ENCODE results near the gene DNASE2. TPM values are rescaled to one million over a fixed set of nuclear protein-coding genes. Genes with fewer than 3 reads are reported as not detected.

The DNASE2 gene
- total RNA-seq, 4 donors from 2014 or later: 20.6 to 38.3 (median 31.1) TPM

DNA sequence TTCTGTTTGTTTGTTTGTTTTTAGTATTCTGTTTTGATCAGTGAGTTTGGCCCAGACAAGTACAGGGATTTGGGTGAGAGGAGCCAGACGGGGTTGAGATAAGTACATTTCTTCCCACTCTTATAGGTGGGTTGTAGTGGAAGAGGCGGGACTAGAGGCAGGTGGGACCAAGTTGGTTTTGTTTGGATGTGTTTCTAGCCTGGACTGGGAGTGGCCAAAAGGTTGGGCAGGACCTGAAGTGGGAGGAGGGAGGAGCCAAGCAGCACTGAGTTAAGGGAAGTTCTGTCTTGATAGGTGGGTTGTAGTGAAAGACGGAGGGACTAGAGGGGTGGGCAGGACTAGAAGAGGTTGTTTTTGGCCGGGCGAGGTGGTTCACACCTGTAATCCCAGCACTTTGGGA lies 9.0 kb downstream of the DNASE2 start:
- H3K4me1 ChIP-seq: peaks cover 5% of the 10 kb centered on the region
- H3K27me3 ChIP-seq: no peaks in the 10 kb centered on the region
- no peak overlapping the region for H3K27ac ChIP-seq
- WGBS: 73% methylated on average over 5 of the region's 5 CpGs
- DNase-seq (ENCODE audit: low spot score in 2 of 2): no peak
- no peak for TF ChIP-seq POLR2AphosphoS5 (IDR thresholded peaks at IDR 0.05)
- TF ChIP-seq, protein P1, sequence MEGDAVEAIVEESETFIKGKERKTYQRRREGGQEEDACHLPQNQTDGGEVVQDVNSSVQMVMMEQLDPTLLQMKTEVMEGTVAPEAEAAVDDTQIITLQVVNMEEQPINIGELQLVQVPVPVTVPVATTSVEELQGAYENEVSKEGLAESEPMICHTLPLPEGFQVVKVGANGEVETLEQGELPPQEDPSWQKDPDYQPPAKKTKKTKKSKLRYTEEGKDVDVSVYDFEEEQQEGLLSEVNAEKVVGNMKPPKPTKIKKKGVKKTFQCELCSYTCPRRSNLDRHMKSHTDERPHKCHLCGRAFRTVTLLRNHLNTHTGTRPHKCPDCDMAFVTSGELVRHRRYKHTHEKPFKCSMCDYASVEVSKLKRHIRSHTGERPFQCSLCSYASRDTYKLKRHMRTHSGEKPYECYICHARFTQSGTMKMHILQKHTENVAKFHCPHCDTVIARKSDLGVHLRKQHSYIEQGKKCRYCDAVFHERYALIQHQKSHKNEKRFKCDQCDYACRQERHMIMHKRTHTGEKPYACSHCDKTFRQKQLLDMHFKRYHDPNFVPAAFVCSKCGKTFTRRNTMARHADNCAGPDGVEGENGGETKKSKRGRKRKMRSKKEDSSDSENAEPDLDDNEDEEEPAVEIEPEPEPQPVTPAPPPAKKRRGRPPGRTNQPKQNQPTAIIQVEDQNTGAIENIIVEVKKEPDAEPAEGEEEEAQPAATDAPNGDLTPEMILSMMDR (IDR thresholded peaks at IDR 0.05): no peak
- TF ChIP-seq POLR2A (IDR thresholded peaks at IDR 0.05): no peak
- no peak overlapping the region for H3K4me3 ChIP-seq
- no peaks in the 10 kb centered on the region for H3K9me3 ChIP-seq
- peaks cover 21% of the 10 kb centered on the region for H3K36me3 ChIP-seq

DNA sequence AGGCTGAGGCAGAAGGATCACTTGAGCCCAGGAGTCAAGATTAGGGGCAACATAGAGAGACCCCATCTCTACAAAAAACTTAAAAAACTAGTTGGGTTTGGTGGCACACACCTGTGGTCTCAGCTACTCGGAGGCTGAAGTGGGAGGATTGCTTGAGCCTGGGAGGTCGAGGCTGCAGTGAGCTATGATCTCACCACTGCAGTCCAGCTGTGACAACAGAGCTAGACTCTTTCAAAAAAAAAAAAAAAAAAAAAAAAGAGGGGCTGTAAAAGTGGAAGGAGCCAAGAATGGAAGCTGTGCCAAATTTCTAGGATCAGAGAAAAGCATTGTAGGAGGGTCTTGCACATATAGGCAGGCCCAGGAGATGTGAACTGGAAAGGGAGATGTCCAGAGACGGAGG lies 9.6 kb downstream of the DNASE2 start:
- Histone ChIP-seq H3K27me3 (no peaks in the 10 kb centered on the region), H3K4me3 (no peak overlapping the region), H3K9me3 (no peaks in the 10 kb centered on the region), H3K27ac (no peak overlapping the region), H3K4me1 (peaks cover 10% of the 10 kb centered on the region), H3K36me3 (peaks cover 16% of the 10 kb centered on the region)
- WGBS: 82% methylated on average over 3 of the region's 3 CpGs
- no peak for DNase-seq (ENCODE audit: low spot score in 2 of 2)
- no peak for TF ChIP-seq POLR2AphosphoS5 (IDR thresholded peaks at IDR 0.05)
- TF ChIP-seq, protein P1 (IDR thresholded peaks at IDR 0.05): no peak
- TF ChIP-seq POLR2A (IDR thresholded peaks at IDR 0.05): no peak
- no peak for TF ChIP-seq EP300 (IDR thresholded peaks at IDR 0.05)

DNA sequence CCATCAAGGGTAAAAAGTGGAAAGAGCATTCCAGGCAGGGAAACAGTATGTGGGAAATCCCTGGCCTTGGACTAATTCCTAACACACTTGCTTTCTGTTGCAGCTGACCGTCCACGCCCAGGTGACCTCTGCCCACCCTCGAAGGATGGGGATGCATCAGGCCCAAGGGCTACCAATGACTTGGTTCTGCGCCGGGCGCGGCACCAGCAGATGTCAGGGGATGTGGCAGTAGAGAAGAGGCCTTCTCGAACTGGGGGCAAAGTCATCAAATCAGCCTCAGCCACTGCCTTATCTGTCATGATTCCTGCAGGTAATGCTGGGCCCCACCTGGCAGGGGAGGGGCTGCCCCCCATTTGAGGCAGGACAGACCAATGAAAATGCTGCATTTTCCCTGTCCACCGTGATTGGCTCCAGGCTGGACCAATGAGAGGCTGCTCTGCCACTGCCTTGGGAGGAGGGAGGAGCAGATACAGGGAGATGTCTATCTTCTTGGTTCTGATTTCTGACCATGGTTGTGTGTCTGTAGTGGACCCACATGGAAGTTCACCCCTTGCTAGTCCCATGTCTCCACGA lies 12.6 kb downstream of the DNASE2 start:
- Histone ChIP-seq H3K4me1 (peaks cover 10% of the 10 kb centered on the region), H3K27ac (no peak overlapping the region), H3K27me3 (no peaks in the 10 kb centered on the region), H3K36me3 (no peaks in the 10 kb centered on the region), H3K4me3 (no peak overlapping the region), H3K9me3 (no peaks in the 10 kb centered on the region)
- TF ChIP-seq POLR2A (IDR thresholded peaks at IDR 0.05) (no peak), POLR2AphosphoS5 (IDR thresholded peaks at IDR 0.05) (no peak), EP300 (IDR thresholded peaks at IDR 0.05) (no peak)
- TF ChIP-seq, protein P1 (IDR thresholded peaks at IDR 0.05): no peak
- DNase-seq (ENCODE audit: low spot score in 2 of 2): no peak
- WGBS: 93% methylated on average over 10 of the region's 10 CpGs

DNA sequence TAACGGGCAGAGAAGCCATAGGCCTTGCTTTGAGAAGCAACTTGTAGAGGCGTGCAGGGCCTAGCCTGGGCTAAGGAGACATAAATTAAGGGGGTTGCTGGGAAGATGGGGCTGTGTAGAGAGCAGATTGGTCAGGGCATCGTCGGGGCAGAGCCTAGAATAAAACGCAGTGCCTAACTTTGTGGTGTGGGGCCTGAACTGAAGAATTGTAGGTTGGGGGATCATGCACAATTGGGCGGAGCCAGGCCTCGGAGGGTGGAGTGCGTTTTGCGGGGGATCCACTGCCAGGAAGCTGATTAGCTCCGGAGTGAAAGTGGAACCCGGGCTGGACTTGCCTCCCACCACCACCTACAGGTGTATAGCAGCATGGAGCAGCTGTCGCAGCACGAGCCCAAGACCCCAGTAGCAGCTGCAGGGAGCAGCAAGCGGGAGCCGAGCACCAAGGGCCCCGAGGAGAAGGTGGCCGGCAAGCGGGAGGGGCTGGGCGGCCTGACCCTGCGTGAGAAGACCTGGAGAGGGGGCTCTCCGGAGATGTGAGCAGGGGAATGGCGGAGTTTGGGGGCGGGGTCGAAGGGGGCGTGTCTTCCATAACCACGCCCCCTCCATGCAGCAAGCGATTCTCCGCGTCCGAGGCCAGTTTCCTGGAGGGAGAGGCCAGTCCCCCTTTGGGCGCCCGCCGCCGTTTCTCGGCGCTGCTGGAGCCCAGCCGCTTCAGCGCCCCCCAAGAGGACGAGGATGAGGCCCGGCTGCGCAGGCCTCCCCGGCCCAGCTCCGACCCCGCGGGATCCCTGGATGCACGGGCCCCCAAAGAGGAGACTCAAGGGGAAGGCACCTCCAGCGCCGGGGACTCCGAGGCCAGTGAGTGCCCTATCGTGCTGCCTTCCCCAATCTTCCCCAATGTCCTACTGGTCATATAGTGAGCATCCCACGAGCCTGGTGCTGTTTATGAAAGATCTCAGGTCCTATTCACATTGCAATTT lies 13.8 kb downstream of the DNASE2 start:
- 9% methylated on average over 31 of the region's 51 CpGs for WGBS
- H3K27me3 ChIP-seq: no peaks in the 10 kb centered on the region
- H3K4me3 ChIP-seq: peak overlapping the region; percentile 46
- H3K9me3 ChIP-seq: no peaks in the 10 kb centered on the region
- no peak overlapping the region for H3K27ac ChIP-seq
- H3K36me3 ChIP-seq: no peaks in the 10 kb centered on the region
- TF ChIP-seq POLR2A (IDR thresholded peaks at IDR 0.05): no peak
- TF ChIP-seq POLR2AphosphoS5 (IDR thresholded peaks at IDR 0.05): no peak
- TF ChIP-seq EP300 (IDR thresholded peaks at IDR 0.05): no peak
- TF ChIP-seq, protein P1 (IDR thresholded peaks at IDR 0.05): no peak
- H3K4me1 ChIP-seq: peaks cover 10% of the 10 kb centered on the region
- peak in 1 of 2 donors; percentile 75 for DNase-seq (ENCODE audit: low spot score in 2 of 2)
